Tibial nerve (tissue), 4 donors: Measurements from ENCODE around the gene CCBE1. TPM values are rescaled to one million over a fixed set of nuclear protein-coding genes. Genes with fewer than 3 reads are reported as not detected.
A peak's percentile ranks its signal among the peaks of the same experiment; 100 is the strongest.

ENCODE experiments used
- DNase-seq, 2 donors: peaks; one replicate each; pipeline ENCODE4 v3.0.0-alpha.2; 2019; ENCODE audit warnings: low spot score in 2 of 2
- H3K27ac ChIP-seq, 4 donors: fragments of 200-600 bp; sonication (generic) in 3 of 4; one replicate each; pipeline ENCODE4 v1.5.1; 2017 to 2019; ENCODE audit warnings: mild to moderate bottlenecking in 1 of 4
- H3K27me3 ChIP-seq, 2 donors: fragments of 200-600 bp; sonication (generic) in 1 of 2; one replicate each; pipeline versions ENCODE4 v1.5.1 to v1.6.0; 2017 to 2019
- H3K36me3 ChIP-seq, 3 donors: fragments of 200-600 bp; sonication (generic); one replicate each; pipeline ENCODE4 v1.5.1; 2018 to 2019
- H3K4me1 ChIP-seq, 4 donors: fragments of 200-600 bp; sonication (generic) in 3 of 4; one replicate each; pipeline ENCODE4 v1.5.1; 2017 to 2019
- H3K4me3 ChIP-seq, 4 donors: fragments of 200-600 bp; sonication (generic) in 3 of 4; one replicate each; pipeline ENCODE4 v1.5.1; 2017 to 2019; ENCODE audit warnings: mild to moderate bottlenecking in 1 of 4, moderate library complexity in 1 of 4
- H3K9me3 ChIP-seq, 4 donors: fragments of 200-600 bp; sonication (generic) in 3 of 4; one replicate each; pipeline ENCODE4 v1.5.1; 2017 to 2019
- EP300 ChIP-seq, 2 donors: sonication (generic); formaldehyde crosslinking; IDR thresholded peaks; one replicate each; pipeline ENCODE4 v1.6.1; 2017; ENCODE audit warnings: antibody characterized with exemption in 2 of 2, mild to moderate bottlenecking in 1 of 2
- POLR2A ChIP-seq, 2 donors: fragments of 450-650 bp; IDR thresholded peaks; one replicate each; pipeline ENCODE4 v1.6.1; 2017; ENCODE audit warnings: antibody characterized with exemption in 2 of 2, mild to moderate bottlenecking in 2 of 2, moderate library complexity in 2 of 2
- WGBS, 2 donors: methylation state at CpG; one replicate each; pipeline ENCODE4 v1.1.5; 2018; 5-methylcytosine and 5-hydroxymethylcytosine counted together
- total RNA-seq, 4 donors: library from RNA; depleted of rRNA; stranded (reverse); fragments of >200 nt; gene quantifications; one replicate each; pipeline ENCODE4 v1.1.0, GENCODE V29; 2016
- TF ChIP-seq, protein P1 (sequence below), 5 experiments: fragments of 200-600 bp in 3 of 5; fragments of 450-650 bp in 2 of 5; sonication (generic) in 3 of 5; IDR thresholded peaks; one replicate each; pipeline ENCODE4 v1.5.1; 2016 to 2019; ENCODE audit warnings: antibody characterized with exemption in 5 of 5, mild to moderate bottlenecking in 3 of 5, moderate library complexity in 2 of 5

Gene CCBE1
- total RNA-seq, 4 donors from 2014 or later: 0.30 to 3.9 (median 1.3) TPM

DNA sequence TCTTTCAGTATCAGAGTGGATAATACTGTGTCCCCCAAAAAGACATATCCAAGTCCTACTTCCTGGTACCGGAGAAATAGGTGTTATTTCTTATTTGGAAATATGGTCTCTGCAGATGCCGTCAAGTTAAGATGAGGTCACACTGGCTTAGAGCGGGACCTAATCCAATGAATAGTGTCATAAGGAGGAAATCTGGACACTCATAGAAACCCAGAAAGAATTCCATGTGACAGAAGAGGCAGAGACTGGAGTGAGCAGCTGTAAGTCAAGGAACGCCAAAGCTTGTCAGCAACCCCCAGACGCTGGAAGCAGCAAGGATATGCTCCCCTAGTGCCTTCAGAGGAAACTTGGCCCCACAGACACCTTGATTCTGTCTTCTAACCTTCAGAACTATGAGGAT lies 69.8 kb downstream of the CCBE1 start:
- Histone ChIP-seq H3K9me3 (peaks cover 0 to 6% (median 0%) of the 10 kb centered on the region in 4 donors), H3K27ac (no peak overlapping the region), H3K27me3 (no peaks in the 10 kb centered on the region), H3K4me3 (no peak overlapping the region), H3K36me3 (no peaks in the 10 kb centered on the region), H3K4me1 (peaks cover 0 to 15% (median 0%) of the 10 kb centered on the region in 4 donors)
- DNase-seq: no peak
- WGBS, 2 donors: 87 to 92% methylated on average over 5 of the region's 5 CpGs
- TF ChIP-seq EP300 (IDR thresholded peaks at IDR 0.05) (no peak), POLR2A (IDR thresholded peaks at IDR 0.05) (no peak)
- TF ChIP-seq, protein P1, sequence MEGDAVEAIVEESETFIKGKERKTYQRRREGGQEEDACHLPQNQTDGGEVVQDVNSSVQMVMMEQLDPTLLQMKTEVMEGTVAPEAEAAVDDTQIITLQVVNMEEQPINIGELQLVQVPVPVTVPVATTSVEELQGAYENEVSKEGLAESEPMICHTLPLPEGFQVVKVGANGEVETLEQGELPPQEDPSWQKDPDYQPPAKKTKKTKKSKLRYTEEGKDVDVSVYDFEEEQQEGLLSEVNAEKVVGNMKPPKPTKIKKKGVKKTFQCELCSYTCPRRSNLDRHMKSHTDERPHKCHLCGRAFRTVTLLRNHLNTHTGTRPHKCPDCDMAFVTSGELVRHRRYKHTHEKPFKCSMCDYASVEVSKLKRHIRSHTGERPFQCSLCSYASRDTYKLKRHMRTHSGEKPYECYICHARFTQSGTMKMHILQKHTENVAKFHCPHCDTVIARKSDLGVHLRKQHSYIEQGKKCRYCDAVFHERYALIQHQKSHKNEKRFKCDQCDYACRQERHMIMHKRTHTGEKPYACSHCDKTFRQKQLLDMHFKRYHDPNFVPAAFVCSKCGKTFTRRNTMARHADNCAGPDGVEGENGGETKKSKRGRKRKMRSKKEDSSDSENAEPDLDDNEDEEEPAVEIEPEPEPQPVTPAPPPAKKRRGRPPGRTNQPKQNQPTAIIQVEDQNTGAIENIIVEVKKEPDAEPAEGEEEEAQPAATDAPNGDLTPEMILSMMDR (IDR thresholded peaks at IDR 0.05): no peak

DNA sequence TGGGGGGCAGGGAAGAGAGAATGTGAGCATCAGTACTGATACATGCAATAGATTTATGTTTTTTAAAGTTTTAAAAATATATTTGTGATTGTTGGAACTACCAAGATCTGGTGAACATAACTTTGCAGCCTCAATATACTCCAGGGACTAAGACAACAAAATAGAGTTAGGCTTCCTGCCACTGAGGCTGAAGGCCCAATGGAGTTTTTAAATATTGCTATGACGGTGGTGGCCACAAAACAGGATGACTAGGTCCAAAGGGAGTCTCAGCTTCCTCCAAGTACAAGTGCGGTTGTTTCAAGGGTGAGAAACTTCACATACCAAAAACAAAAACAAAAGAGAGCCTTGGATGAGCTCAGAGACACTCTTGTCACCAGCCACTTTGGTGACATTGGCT lies 72.9 kb downstream of the CCBE1 start:
- Histone ChIP-seq H3K27me3 (no peaks in the 10 kb centered on the region), H3K4me1 (peaks cover 0 to 15% (median 0%) of the 10 kb centered on the region in 4 donors), H3K36me3 (no peaks in the 10 kb centered on the region), H3K27ac (peak overlapping the region in 2 of 4 donors; percentile 30 to 67), H3K4me3 (no peak overlapping the region), H3K9me3 (no peaks in the 10 kb centered on the region)
- DNase-seq: peak in 1 of 2 donors; percentile 36
- 62 to 72% methylated on average over 2 of the region's 2 CpGs for WGBS, 2 donors
- TF ChIP-seq, protein P1 (IDR thresholded peaks at IDR 0.05): no peak
- no peak for TF ChIP-seq EP300 (IDR thresholded peaks at IDR 0.05)
- no peak for TF ChIP-seq POLR2A (IDR thresholded peaks at IDR 0.05)

DNA sequence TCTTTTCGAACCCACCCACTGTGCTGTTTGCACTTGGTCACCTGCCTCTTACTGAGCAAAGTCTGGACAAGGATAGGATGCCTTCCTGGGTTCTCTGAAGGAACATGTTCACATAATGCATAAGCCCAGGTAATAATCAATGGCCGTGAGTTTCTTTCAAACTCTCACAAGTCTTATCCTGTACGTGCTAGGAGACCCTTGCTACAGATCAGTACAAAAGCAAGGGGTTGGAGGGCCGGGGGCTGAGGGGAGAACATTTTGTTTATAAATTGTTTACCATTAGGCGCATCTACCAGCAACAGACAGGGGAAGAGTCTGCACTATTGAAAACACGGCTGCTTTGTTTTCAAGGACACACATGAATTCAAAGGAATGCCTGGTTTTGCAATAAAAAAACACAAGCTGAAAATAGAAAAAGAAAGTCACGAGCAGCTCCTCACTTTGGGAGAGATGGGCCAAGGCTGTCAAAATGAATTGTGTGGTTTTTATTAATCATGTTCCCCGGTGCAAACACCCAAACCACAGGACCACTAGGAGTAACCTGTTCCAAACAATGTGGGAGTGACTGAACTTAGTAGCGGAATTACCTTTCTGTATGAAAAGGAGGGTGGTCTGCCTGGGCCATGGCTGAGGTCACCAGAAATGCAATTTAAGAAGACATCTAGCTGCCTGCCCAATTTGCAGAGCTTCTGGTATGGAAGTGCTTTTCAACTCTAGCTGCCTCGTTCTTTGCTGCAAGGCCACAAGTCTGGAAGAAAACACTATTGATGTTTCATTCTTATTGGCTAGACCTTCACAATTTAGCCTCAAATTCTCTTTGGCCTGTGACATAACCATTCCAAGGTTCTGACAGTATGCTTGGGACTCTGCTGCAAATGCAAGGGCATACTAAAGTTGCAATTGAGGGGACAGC lies 73.5 kb downstream of the CCBE1 start:
- Histone ChIP-seq H3K4me1 (peaks cover 0 to 15% (median 0%) of the 10 kb centered on the region in 4 donors), H3K36me3 (no peaks in the 10 kb centered on the region), H3K27me3 (no peaks in the 10 kb centered on the region), H3K9me3 (no peaks in the 10 kb centered on the region), H3K4me3 (no peak overlapping the region), H3K27ac (peak overlapping the region in 2 of 4 donors; percentile 48 to 53)
- 48 to 61% methylated on average over 10 of the region's 10 CpGs for WGBS, 2 donors
- peak in 1 of 2 donors; percentile 47 for DNase-seq
- TF ChIP-seq POLR2A (IDR thresholded peaks at IDR 0.05): no peak
- peak in 1 of 2 donors; percentile 67 for TF ChIP-seq EP300 (IDR thresholded peaks at IDR 0.05)

DNA sequence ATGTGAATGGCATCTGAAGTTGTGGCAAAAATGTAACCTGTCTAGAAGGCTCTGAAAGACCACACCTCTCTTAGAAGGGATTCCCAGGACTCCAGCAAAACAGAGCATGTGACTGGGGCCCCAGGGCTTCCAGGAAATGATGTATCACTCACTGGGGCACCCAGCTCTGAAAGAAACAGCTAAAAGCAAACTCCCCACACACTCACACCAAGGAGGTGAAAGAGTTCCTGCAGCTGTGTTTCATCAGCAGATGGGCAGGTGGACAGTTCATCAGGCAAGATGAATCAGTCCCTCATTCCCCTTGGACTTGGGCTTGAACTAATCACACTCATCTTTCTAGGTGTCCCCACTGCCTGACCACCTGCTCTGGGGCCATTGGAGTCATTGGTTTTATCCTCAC lies 76.2 kb downstream of the CCBE1 start:
- Histone ChIP-seq H3K4me3 (no peak overlapping the region), H3K27ac (no peak overlapping the region), H3K36me3 (no peaks in the 10 kb centered on the region), H3K4me1 (peaks cover 0 to 15% (median 0%) of the 10 kb centered on the region in 4 donors), H3K9me3 (no peaks in the 10 kb centered on the region), H3K27me3 (no peaks in the 10 kb centered on the region)
- no peak for DNase-seq
- TF ChIP-seq, protein P1 (IDR thresholded peaks at IDR 0.05): no peak

DNA sequence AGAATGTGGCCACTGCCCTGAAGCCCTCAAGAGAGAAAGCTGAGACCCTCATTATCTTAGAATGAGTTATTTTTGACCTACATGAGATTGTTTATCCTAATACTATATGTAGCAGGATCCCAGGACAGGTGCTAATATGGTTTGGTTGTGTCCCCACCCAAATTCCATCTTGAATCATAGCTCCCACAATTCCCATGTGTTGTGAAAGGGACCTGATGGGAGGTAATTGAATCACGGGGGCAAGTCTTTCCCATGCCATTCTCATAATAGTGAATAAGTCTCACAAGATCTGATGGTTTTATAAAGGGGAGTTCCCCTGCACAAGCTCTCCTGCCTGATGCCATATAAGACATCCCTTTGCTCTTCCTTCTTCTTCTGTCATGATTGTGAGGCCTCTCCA lies 76.8 kb downstream of the CCBE1 start:
- Histone ChIP-seq H3K9me3 (no peaks in the 10 kb centered on the region), H3K4me3 (no peak overlapping the region), H3K27me3 (no peaks in the 10 kb centered on the region), H3K36me3 (no peaks in the 10 kb centered on the region), H3K27ac (no peak overlapping the region), H3K4me1 (peaks cover 0 to 15% (median 0%) of the 10 kb centered on the region in 4 donors)
- DNase-seq: no peak
- TF ChIP-seq, protein P1 (IDR thresholded peaks at IDR 0.05): no peak
- TF ChIP-seq EP300 (IDR thresholded peaks at IDR 0.05) (no peak), POLR2A (IDR thresholded peaks at IDR 0.05) (no peak)
- 71 to 88% methylated on average over 1 of the region's 1 CpG for WGBS, 2 donors
